ENCODE data around the gene PATZ1.
"Not testable (repeated sequence)": the region's sequence is repeated elsewhere in the genome, so short reads cannot be mapped to it uniquely, and the experiment has no call there.

The PATZ1 gene

DNA sequence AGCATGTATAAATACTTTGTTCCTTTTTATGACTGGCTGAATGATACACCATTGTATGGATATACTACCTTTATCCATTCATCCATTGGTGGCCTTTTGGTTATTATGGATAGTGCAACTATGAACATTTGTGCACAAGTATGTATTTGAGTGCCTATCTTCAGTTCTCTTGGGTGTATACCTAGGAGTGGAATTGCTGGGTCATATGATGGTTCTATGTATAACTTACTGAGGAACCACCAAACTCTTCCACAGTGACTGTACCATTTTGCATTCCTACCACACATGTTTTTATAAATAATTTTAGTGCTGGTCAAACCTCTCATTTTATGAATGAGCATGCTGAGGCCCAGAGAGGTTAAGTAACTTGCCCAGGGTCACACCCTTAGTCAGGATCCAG lies 3.8 kb upstream of the PATZ1 start:
- TF ChIP-seq OSR1 (CRISPR knock-in tag; IDR thresholded peaks at IDR 0.05) = no peak
- no peak for TF ChIP-seq ZC3H10 (CRISPR knock-in tag; IDR thresholded peaks at IDR 0.05)
- no peak for TF ChIP-seq SNAI2 (CRISPR knock-in tag; IDR thresholded peaks at IDR 0.05)
- TF ChIP-seq TOX (CRISPR knock-in tag; IDR thresholded peaks at IDR 0.05; ENCODE audit: borderline replicate concordance) = no peak
- no peak for TF ChIP-seq ARNTL (CRISPR knock-in tag; IDR thresholded peaks at IDR 0.05; ENCODE audit: borderline replicate concordance, low read depth)
- TF ChIP-seq ZNF70 (CRISPR knock-in tag; IDR thresholded peaks at IDR 0.05) = no peak
- TF ChIP-seq GLIS3 (CRISPR knock-in tag; IDR thresholded peaks at IDR 0.05) = no peak
- TF ChIP-seq, protein P1, sequence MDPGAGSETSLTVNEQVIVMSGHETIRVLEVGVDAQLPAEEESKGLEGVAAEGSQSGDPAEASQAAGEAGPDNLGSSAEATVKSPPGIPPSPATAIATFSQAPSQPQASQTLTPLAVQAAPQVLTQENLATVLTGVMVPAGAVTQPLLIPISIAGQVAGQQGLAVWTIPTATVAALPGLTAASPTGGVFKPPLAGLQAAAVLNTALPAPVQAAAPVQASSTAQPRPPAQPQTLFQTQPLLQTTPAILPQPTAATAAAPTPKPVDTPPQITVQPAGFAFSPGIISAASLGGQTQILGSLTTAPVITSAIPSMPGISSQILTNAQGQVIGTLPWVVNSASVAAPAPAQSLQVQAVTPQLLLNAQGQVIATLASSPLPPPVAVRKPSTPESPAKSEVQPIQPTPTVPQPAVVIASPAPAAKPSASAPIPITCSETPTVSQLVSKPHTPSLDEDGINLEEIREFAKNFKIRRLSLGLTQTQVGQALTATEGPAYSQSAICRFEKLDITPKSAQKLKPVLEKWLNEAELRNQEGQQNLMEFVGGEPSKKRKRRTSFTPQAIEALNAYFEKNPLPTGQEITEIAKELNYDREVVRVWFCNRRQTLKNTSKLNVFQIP (CRISPR knock-in tag; IDR thresholded peaks at IDR 0.05; ENCODE audit: borderline replicate concordance, low read depth) = no peak
- TF ChIP-seq CSDC2 (CRISPR knock-in tag; IDR thresholded peaks at IDR 0.05) = no peak
- TF ChIP-seq PPARA (CRISPR knock-in tag; IDR thresholded peaks at IDR 0.05; ENCODE audit: borderline replicate concordance) = no peak
- no peak for TF ChIP-seq BACH2 (CRISPR knock-in tag; IDR thresholded peaks at IDR 0.05; ENCODE audit: borderline replicate concordance)
- TF ChIP-seq ZNF565 (CRISPR knock-in tag; conservative IDR thresholded peaks at IDR 0.05; ENCODE audit: low read depth) = no peak
- TF ChIP-seq, protein P2, sequence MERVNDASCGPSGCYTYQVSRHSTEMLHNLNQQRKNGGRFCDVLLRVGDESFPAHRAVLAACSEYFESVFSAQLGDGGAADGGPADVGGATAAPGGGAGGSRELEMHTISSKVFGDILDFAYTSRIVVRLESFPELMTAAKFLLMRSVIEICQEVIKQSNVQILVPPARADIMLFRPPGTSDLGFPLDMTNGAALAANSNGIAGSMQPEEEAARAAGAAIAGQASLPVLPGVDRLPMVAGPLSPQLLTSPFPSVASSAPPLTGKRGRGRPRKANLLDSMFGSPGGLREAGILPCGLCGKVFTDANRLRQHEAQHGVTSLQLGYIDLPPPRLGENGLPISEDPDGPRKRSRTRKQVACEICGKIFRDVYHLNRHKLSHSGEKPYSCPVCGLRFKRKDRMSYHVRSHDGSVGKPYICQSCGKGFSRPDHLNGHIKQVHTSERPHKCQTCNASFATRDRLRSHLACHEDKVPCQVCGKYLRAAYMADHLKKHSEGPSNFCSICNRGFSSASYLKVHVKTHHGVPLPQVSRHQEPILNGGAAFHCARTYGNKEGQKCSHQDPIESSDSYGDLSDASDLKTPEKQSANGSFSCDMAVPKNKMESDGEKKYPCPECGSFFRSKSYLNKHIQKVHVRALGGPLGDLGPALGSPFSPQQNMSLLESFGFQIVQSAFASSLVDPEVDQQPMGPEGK (CRISPR knock-in tag; IDR thresholded peaks at IDR 0.05; ENCODE audit: borderline replicate concordance) = no peak
- ATAC-seq = no peak

DNA sequence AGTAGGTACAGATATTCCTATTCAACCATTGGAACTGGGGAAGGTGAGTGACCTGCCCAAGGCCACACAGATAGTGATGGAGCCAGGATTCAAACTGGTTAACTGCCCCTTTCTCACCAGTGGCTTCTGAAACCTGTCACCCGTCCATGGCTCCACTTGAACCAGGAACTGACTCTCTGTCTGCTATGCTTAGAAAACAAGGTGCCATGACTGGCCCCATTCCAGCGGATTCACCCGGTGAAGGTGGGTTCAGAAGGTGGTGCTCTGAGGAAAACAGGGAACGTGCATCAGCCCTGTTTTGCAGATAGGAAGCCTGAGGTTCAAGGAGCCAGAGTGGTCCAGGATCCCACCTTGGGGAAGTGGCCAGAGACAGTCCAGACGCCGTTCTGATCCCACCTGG lies 2.6 kb upstream of the PATZ1 start:
- no peak for ATAC-seq
- TF ChIP-seq OSR1 (CRISPR knock-in tag; IDR thresholded peaks at IDR 0.05) (no peak), ZNF8 (CRISPR knock-in tag; IDR thresholded peaks at IDR 0.05) (no peak), ZNF565 (CRISPR knock-in tag; conservative IDR thresholded peaks at IDR 0.05; ENCODE audit: low read depth) (no peak), ZFP30 (CRISPR knock-in tag; IDR thresholded peaks at IDR 0.05) (no peak), ZNF70 (CRISPR knock-in tag; IDR thresholded peaks at IDR 0.05) (no peak), ZFP3 (CRISPR knock-in tag; IDR thresholded peaks at IDR 0.05) (no peak), ESRRG (CRISPR knock-in tag; IDR thresholded peaks at IDR 0.05) (no peak), TOX (CRISPR knock-in tag; IDR thresholded peaks at IDR 0.05; ENCODE audit: borderline replicate concordance) (no peak), SNAI2 (CRISPR knock-in tag; IDR thresholded peaks at IDR 0.05) (no peak), GLIS3 (CRISPR knock-in tag; IDR thresholded peaks at IDR 0.05) (no peak), ARNTL (CRISPR knock-in tag; IDR thresholded peaks at IDR 0.05; ENCODE audit: borderline replicate concordance, low read depth) (no peak), ZC3H10 (CRISPR knock-in tag; IDR thresholded peaks at IDR 0.05) (no peak), ISL1 (CRISPR knock-in tag; IDR thresholded peaks at IDR 0.05) (no peak), RARB (CRISPR knock-in tag; IDR thresholded peaks at IDR 0.05) (no peak)
- TF ChIP-seq, protein P2 (CRISPR knock-in tag; IDR thresholded peaks at IDR 0.05; ENCODE audit: borderline replicate concordance) = no peak
- TF ChIP-seq, protein P3, sequence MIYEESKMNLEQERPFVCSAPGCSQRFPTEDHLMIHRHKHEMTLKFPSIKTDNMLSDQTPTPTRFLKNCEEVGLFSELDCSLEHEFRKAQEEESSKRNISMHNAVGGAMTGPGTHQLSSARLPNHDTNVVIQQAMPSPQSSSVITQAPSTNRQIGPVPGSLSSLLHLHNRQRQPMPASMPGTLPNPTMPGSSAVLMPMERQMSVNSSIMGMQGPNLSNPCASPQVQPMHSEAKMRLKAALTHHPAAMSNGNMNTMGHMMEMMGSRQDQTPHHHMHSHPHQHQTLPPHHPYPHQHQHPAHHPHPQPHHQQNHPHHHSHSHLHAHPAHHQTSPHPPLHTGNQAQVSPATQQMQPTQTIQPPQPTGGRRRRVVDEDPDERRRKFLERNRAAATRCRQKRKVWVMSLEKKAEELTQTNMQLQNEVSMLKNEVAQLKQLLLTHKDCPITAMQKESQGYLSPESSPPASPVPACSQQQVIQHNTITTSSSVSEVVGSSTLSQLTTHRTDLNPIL (CRISPR knock-in tag; IDR thresholded peaks at IDR 0.05; ENCODE audit: low read depth) = no peak
- TF ChIP-seq, protein P1 (CRISPR knock-in tag; IDR thresholded peaks at IDR 0.05; ENCODE audit: borderline replicate concordance, low read depth) = no peak
- TF ChIP-seq, protein P4, sequence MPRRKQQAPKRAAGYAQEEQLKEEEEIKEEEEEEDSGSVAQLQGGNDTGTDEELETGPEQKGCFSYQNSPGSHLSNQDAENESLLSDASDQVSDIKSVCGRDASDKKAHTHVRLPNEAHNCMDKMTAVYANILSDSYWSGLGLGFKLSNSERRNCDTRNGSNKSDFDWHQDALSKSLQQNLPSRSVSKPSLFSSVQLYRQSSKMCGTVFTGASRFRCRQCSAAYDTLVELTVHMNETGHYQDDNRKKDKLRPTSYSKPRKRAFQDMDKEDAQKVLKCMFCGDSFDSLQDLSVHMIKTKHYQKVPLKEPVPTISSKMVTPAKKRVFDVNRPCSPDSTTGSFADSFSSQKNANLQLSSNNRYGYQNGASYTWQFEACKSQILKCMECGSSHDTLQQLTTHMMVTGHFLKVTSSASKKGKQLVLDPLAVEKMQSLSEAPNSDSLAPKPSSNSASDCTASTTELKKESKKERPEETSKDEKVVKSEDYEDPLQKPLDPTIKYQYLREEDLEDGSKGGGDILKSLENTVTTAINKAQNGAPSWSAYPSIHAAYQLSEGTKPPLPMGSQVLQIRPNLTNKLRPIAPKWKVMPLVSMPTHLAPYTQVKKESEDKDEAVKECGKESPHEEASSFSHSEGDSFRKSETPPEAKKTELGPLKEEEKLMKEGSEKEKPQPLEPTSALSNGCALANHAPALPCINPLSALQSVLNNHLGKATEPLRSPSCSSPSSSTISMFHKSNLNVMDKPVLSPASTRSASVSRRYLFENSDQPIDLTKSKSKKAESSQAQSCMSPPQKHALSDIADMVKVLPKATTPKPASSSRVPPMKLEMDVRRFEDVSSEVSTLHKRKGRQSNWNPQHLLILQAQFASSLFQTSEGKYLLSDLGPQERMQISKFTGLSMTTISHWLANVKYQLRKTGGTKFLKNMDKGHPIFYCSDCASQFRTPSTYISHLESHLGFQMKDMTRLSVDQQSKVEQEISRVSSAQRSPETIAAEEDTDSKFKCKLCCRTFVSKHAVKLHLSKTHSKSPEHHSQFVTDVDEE (CRISPR knock-in tag; IDR thresholded peaks at IDR 0.05) = no peak

DNA sequence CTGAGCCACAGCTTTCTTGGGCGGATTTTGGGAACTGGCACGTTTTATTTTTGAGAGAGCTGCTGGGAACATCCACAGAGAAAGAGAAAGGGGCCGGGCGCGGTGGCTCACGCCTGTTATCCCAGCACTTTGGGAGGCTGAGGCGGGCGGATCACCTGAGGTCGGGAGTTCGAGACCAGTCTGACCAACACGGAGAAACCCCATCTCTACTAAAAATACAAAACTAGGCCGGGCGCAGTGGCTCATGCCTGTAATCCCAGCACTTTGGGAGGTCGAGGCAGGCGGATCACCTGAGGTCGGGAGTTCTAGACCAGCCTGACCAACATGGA lies 1.8 kb upstream of the PATZ1 start:
- not testable (repeated sequence) for ATAC-seq
